Stimulated activated CD4-positive, alpha-beta T cell treated with anti-CD3 and anti-CD28 coated beads, TNF-alpha, amount 100 ng/mL, for 48 hours (primary cell): ENCODE data around the gene ADGRG6.
"Not testable (repeated sequence)": the region's sequence is repeated elsewhere in the genome, so short reads cannot be mapped to it uniquely, and the experiment has no call there.

ENCODE experiments used
- DNase-seq, 3 donors: peaks; one replicate each; pipeline ENCODE4 v3.0.0-alpha.2; 2020; ENCODE audit warnings: low read depth in 3 of 3

The ADGRG6 gene

DNA sequence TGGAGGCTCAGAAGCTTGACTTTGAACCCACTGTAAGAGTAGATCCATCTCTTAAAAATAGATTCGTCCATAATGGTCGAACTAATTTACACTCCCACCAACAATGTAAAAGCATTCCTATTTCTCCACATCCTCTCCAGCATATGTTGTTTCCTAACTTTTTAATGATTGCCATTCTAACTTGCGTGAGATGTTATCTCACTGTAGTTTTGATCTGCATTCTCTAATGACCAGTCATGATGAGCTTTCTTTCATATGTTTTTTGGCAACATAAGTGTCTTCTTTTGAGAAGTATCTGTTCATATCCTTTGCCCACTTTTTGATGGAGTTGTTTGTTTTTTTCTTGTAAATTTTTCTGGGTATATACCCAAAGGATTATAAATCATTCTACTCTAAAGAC, 44.4 kb downstream of the ADGRG6 start:
- not testable (repeated sequence) for DNase-seq

DNA sequence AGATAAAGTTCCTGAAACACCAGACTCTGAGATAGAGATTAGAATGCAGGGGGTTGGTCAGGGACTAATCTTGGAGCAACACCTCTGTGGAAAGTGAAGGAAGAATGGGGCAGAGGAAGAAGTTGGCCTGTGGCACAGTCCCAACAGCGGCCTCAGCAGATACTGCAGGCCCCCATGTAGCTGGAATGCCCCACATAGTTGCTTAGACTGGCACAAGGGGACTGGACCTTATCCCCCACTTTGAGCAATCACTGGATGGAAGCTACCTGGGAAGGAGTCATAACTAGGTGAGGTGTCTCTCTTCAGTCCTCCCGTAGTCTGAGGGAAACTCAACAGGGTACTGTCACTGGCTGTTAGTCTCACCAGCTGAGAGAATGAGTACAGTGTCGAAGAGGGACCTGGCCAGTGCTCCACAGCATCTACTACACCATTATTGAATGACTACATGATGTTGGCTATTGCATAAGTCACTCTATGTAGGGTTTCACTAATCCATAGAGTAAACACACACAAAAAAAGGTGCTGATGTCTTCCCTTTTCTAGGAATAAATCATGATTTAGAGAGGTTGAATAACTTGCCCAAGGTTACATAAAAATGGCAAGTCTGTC, 47.5 kb downstream of the ADGRG6 start:
- no peak for DNase-seq

GRCh38 chr6:142350309-142350708, 48.5 kb downstream of the ADGRG6 start:
- no peak for DNase-seq

- no peak for DNase-seq
Measured at GRCh38 chr6:142353690-142354089, 51.9 kb downstream of the ADGRG6 start.

GRCh38 chr6:142354650-142355049, 52.8 kb downstream of the ADGRG6 start:
- no peak for DNase-seq

GRCh38 chr6:142355520-142356174, 53.8 kb downstream of the ADGRG6 start:
- DNase-seq: no peak

GRCh38 chr6:142356201-142356883, 54.5 kb downstream of the ADGRG6 start:
- DNase-seq: no peak

GRCh38 chr6:142356884-142357225, 55.0 kb downstream of the ADGRG6 start:
- DNase-seq: no peak

- DNase-seq: no peak
Measured at GRCh38 chr6:142357879-142358278, 56.1 kb downstream of the ADGRG6 start.

DNA sequence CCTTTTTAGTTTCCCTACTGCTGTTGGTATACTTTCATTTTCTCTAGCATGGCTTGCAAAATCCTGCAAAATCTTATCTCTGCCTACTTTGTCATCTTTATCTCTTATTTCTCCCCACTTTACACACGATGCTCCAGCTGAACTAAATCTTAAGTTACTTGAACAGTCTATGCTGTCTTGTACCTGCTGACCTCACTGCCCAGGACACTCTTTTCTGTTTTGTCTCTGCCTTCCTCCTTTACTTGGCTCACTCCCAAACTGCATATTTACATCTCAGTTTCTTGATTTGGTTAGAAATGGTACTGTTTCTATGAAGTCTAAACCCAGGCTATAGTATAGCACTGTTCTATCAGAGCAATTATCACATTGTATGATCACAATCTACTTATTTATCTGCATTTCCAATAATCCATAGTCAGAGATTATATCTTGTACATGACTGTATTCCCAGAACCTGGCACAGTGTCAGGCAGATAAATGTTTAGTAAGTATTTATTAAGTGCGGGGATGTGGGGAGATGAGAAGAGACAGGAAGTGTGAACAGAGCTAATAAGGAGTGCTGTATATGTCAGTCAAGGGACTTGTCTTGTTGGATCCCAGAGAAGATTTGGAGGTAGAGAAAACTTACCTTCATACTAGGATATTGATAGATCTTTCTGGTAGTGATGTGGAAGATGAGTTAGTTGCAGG, 57.6 kb downstream of the ADGRG6 start:
- no peak for DNase-seq

GRCh38 chr6:142361345-142361744, 59.5 kb downstream of the ADGRG6 start:
- DNase-seq: no peak

DNA sequence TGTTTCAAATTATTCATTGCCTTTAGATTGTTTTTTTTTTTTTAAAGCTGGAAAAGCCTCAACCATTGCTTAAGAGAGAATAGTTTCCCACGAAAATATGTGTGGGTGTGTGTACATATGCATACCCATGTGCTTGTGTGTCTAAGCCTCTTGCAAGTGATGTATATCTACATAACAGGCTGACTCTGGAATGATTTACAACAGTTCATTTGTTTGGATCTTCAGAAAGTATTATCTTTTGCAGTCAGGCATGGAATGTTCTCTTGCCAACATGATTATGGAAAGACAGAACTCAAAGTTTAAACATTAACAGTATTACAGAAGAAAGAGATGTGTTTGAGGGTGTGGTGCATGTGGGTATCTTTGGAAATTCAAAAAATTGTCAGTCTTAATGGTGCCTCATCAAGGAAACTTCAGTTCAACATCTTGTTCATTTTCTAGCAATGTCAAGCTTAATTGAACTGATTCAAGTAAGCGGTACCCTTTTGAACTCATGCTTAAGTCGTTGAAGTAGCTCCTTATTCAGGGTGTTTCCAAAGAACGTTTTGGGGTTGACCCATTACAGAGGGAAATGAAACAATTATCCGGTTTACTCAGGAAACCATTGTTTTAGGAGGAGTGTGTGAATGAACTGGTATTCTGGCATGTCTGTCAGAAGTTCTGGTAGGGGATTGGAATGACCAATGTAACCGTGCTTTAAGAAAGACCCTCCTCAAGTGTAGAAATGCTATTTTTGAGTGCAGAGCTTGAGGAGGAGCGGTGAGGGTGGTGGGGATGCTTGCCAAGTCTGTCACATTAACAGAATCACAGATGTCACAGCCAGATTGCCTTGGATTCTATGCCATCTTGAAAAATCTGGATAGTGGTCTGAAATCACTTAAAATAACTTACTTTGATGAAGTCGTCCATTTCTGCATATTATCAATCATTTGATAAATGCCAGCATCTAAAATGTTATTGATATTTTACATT, 60.3 kb downstream of the ADGRG6 start:
- no peak for DNase-seq

DNA sequence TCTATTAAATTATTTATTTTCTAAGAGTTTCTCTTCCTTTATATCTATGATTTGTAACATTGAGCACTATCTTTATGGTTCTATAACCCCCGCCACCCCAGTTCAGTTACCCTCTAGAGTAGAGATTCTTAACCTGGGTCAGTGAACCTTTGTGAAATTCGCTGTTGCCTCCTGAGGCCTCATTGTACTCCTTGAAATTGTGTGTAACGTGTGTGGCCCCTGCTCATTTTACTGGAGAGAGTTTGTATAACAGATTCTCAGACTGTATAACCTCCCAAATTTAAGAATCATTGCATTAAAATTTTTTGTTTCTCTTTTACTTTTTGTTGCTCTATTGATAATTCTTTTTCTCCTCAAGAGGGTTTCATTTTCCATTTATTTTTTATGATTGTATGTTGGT, 65.3 kb downstream of the ADGRG6 start:
- no peak for DNase-seq

DNA sequence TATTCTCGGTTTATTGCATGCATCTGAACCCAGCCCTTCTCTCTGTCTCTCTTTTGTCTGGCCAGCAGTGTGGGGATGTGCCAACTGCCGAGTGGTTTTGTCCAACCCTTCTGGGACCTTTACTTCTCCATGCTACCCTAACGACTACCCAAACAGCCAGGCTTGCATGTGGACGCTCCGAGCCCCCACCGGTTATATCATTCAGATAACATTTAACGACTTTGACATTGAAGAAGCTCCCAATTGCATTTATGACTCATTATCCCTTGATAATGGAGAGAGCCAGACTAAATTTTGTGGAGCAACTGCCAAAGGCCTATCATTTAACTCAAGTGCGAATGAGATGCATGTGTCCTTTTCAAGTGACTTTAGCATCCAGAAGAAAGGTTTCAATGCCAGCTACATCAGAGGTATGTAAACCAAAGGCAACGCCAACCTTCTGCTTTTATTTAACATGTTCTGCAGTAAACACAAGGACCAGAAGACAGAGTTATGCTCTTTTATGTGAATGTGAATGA, 65.8 kb downstream of the ADGRG6 start:
- no peak for DNase-seq

DNA sequence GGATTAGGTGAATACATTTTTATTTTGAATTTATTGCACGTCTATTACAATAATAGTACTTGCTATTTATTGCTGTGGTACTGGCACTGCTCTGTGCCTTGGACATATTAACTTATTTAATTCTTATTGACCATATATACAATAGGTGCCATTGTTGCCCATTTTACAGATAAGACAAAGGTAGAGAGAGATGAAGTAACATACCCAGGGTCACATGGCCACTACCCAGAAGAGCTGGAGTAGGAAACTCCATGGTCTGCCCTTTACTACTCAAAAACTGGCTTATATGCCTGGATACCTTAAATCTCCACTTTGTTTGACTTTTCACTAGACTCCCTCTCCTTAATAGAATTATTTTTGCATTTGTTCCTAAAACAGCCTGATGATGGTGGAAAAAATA, 67.5 kb downstream of the ADGRG6 start:
- no peak for DNase-seq

- no peak for DNase-seq
Measured at GRCh38 chr6:142372348-142372747, 70.5 kb downstream of the ADGRG6 start.

GRCh38 chr6:142373268-142374090, 71.7 kb downstream of the ADGRG6 start:
- no peak for DNase-seq

DNA sequence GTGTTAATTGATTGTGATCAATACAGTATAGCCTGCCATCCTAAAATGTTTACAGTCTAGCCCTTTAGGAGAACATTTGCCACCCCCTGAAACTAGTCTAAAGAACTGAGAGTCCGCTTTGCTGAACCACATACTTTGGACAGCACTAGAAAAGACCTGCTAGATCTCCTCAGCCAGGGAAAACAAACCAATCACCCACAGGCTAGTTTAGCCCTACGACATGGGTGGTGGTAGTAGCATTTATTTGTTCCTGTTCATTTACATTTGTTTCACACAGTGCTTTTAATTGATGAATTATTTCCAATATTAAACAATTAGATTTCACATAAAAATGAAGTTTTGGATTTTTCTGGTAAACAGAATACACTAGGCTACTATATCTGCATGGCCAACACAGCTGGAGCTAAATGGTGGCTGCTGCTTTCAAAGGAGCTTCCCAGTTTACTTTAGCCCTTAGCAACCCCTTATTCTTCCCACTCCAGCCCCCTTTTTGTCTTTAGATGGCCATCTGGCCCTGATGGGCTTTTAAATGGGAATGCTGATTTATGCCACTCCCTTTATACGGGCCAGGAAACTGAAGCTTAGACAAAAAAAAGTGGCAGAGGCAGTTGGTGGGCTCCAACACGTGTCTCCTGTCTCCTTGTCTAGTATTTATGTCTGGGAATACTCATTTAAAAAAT, 72.4 kb downstream of the ADGRG6 start:
- no peak for DNase-seq

DNA sequence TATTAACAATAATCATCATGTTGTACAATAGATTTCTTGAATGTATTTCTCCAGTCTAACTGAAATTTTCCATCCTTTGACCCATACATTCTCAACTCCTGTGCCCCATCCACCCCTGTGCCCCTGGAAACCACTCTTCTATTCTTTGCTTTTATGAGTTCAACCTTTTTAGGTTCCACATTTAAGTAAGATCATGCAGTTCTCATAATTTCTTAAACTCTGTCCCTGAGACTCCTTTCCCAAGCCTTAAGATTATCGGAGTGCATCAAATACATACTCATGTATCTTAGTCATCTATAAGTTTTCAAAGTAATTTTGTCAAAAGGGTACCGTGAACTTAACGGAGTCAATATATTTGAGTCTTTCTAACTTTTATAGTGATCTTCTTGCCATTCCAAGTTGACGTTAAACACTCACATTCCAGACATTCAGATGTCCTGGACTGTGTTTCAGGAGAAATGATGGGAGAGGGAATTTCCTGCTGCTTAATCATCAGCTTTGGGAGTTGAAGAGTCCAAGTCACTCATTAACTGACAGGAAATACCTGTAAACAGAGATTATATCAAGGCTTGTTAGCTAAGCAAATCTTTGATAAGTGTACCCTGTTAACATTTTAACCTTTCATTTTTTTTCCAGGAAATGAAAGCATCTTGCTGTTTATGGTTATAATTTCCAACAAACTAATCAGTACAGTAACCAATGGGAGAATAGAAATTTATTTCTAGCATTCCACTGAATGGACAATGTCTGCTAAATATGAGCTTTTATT, 73.3 kb downstream of the ADGRG6 start:
- no peak for DNase-seq
